ENCODE data around the gene URGCP. TPM values are rescaled to one million over a fixed set of nuclear protein-coding genes. Genes with fewer than 3 reads are reported as not detected.
"Not testable (repeated sequence)": the region's sequence is repeated elsewhere in the genome, so short reads cannot be mapped to it uniquely, and the experiment has no call there.

Gene URGCP
- total RNA-seq, 2 donors from 2014 or later: 63.3 to 75.7 TPM

DNA sequence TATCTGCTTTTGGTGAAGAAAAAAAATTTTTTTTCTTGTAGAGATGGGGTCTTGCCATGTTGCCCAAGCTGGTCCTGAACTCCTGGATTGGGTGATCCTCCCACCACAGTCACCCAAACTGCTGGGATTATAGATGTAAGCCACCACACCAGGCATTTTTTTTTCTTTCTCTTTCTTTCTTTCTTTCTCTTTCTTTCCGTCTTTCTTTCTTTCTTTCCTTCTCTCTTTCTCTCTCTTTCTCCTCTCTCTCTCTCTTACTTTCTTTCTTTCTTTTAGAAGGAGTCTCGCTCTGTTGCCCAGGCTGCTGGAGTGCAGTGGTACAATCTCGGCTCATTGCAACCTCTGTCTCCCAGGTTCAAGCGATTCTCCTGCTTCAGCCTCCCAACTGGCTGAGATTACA is 16.3 kb upstream of the URGCP start:
- DNase-seq (no peak), ATAC-seq (no peak)
- intact Hi-C loops (cut with DNase I, micrococcal nuclease): no loop called here

DNA sequence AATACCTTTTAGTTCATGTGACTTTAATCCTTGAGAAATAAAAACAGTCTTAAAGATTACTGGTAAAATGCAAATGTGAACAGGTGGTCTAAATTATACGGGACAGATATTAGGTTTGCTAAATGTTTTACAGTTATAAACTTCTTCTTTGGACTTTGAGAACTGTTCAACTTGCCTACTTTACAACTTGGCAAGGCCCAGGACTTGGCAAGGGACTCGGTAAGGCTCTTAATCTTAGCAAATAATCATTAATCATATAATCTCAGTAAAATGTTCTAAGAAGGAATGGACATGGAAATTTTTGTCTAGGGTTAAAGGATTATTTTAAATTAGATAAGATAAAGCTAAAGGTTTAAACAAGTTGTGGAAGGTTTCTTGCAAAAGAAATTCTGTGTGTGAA is 15.0 kb upstream of the URGCP start:
- DNase-seq (no peak), ATAC-seq (no peak)
- intact Hi-C loops (cut with DNase I, micrococcal nuclease): no loop called here

DNA sequence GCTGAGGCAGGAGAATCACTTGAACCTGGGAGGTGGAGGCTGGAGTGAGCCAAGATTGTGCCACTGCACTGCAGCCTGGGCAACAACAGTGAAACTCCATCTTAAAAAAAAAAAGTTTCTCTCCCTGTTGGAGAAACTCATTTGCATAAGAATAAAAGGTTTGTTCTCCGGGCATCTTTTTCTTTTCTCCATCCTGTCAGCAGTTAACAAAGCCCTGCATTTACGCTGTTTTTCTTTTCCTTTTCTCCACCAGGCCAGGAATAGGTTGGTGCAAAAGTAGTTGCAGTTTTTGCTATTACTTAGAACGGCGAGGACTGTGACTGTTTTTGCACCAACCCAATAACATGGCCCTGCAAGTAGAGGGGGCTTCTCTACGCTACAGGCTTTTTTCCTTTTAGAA is 9.5 kb upstream of the URGCP start:
- ATAC-seq: no peak
- DNase-seq: no peak
- intact Hi-C loops (cut with DNase I, micrococcal nuclease): no loop called here

DNA sequence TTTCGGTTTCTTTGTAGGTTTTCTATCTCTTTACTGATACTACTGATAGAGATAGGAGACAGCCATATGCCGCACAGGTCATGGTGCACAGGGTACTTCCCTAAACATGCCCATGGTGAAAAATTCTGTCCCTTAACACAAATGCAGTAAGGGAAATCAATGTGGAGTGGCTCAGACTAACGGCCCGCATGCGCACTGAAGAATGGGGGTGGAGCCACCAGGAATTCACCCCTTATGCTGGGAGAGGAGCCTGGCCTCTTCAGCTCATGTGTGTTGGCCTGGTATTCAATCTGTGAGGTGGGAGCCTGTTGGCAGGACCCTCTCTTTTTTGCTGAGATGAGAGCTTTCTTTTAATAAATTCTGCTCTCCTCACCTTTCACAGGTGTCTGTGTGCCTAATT is 8.4 kb upstream of the URGCP start:
- ATAC-seq: no peak
- intact Hi-C loops (cut with DNase I, micrococcal nuclease): no loop called here

DNA sequence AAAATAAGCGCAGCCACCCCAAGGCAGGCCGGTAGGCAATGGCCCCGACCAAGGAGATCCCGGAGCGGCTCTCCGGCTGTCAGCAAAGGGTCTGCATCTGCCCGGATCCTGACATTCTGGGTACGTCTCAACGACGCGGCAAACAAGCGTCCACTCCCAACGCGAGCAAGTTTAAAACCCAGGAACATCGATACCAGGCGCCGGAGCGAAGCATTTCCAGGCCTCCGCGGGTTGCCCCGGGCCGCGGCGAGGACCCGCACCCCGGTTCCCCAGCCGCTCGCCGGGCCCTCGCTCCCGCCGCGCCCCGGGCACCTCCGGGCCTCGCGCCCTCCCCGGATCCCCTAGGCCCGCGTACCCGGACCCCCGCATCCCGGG is 453 bp downstream of the URGCP start:
- ATAC-seq: peak; percentile 28
- intact Hi-C loops (cut with DNase I, micrococcal nuclease): no loop called here
- peak in 1 of 2 donors; percentile 41 for DNase-seq

More for the DNA sequence above, 8.4 kb upstream of the URGCP start:
- no peak for DNase-seq

DNA sequence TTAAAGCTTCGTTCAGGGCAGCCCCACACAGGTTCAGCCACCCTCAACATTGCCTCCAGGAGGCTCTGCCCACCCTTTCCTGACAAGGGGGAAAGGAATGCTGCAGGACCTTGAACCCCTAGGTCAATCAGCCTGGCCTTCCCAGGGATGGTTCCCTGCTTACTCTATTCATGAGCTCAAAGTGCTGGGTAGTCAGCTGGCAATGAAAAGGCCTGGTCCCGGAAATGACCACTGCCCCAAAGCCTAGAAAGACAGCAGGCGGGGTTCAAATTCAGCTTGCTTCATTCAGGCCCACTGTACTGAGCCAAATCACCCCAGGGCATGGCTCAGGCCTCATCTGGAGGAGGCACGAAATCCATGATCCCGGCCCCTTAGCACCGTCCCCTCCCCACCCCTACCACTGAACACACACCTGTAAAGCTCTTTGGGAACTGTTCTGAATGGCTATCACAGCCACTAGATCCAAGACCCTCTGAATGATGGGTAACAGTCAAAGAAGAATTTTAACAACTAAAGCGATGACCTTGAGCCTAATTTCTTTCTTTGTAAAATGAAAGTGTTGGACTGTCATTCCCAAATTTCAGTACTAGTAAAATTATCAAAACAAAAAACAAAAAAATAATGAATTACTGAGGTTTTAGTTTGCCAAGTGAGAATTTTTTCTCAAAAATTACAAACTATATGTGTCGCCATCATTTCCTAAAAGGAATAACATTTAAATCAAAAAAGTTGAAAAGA is 1.0 kb downstream of the URGCP start:
- DNase-seq: peak; percentile 61 to 85
- ATAC-seq: peak; percentile 90
- intact Hi-C loops (cut with DNase I, micrococcal nuclease): no loop called here

DNA sequence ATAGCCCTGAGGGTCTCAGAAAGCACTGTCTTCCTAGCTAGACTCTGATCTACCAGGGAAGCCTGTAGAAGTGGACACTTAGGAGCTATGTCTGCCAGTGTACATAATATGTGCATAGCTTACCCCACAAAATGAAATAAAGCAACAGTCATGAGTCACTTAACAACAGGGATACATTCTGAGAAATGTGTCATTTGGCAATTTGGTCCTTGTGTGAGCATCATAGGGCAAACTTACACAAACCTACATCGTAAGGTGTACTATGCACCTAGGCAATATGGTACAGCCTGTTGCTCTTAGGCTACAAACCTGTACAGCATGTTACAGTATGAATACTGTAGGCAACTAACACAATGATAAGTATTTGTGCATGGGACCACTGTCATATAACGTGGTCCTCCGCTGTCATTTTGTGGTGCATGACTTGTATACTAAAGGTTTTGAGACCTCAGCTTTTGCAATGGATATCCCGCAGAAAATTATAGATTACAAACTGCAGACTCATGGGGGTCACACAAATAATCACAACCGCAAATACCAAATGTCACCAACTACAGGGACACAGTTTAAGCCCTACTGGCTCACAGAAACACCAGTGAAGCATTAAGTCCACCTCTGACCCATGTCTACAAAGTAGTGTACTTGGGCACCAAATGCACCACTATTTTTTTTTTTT is 1.7 kb downstream of the URGCP start:
- intact Hi-C loops (cut with DNase I, micrococcal nuclease): no loop called here

DNA sequence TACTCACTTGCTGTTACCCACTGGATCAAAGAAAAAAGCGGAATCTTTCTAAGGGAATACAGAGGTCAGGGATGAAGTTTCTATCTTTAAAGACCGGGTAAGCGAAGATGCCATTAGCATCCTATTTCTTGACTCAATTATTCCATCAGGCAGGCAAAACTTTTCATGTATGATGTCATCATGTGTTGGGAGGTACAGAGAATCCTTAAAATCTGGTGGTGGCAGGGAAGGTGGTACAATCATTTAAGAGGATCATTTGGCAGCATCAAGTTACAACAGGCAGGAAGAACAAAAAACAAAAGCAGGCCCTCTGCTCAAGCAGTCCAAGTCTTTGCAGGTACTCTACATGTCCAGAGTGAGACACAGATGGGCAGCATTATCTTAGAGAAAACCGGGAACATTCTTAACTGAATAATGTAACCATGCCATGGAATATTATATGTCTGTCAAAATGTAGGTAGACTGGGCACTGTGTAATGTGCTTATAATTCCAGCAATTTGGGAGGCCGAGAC is 3.8 kb downstream of the URGCP start:
- DNase-seq: no peak
- intact Hi-C loops (cut with DNase I, micrococcal nuclease): no loop called here
- ATAC-seq: no peak

More for the DNA sequence above, 1.7 kb downstream of the URGCP start:
- DNase-seq (no peak), ATAC-seq (peak; percentile 20)

DNA sequence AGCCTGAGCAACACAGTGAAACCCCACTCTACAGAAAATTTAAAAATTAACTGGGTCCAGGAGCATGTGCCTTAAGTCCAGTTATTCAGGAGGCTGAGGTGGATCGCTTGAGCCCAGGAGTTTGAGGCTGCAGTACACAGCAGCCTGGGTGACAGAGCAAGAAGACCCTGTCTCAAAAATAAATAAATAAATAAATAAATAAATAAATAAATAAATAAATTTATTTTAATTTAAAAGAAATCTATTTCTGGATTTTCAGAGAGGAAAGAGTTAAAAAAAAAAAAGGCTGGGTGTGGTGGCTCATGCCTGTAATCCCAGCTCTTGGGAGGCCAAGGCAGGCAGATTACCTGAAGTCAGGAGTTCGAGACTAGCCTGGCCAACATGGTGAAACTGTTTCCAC is 7.8 kb downstream of the URGCP start:
- DNase-seq; ATAC-seq; intact Hi-C loops (cut with DNase I, micrococcal nuclease): not testable (repeated sequence)

DNA sequence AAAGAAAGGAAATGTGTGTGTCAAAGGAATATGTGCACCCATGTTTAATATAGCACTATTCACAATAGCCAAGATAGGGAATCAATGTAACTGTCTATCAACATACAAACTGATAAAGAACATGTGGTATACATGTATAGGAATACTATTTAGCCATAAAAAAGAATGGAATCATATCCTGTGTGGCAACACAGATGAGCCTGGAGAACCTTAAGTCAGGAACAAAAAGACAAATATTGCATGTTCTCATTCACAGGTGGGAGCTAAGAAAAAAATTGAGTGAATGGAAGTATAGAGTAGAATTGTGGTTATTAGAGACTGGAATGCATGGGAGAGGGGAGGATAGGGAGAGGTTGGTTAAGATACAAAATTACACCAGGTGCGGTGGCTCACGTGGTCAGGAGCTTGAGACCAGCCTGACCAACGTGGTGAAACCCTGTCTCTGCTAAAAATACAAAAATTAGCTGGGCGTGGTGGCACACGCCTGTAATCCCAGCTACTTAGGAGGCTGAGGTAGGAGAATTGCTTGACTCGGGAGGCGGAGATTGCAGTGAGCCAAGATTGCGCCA is 10.5 kb downstream of the URGCP start:
- intact Hi-C loops (cut with DNase I, micrococcal nuclease): no loop called here

DNA sequence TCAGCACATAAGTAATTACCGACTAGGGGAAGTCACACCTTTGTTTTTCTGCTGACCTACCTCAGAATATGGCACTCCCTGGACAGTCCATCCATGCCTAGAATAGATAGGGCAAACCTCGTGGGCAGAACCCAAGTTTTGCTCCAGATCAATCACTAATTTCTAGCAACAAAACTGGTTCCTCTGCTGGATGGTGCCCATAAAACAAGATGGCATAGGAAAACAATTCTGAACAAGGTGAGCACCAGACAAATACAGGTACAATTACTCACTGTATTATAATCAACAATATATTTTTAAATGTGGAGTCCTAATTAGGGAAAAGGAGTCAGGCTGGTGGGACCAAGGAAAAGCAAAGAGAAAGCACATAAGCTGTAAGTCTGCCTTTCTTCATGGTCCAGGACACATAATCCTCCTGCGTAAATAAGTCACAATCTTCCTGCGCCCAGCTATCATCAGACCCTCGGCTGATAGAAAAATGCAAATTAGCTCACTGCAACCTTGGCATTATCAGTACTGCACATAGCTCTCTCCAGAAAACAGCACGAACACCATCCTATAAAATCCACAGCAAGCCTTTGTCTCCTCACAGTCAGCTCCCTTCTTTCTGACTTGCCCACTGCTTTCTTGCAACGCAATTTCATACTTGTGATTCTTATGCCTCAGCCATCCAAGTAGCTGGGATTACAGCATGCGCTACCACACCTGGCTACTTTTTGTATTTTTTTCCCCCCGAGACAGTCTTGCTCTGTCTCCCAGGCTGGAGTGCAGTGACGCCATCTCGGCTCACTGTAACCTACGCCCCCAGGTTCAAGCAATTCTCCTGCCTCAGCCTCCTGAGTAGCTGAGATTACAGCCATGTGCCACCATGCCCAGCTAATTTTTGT is 15.1 kb downstream of the URGCP start:
- peak; percentile 37 for ATAC-seq
- no peak for DNase-seq
- intact Hi-C loops (cut with DNase I, micrococcal nuclease): no loop called here

More for the DNA sequence above, 10.5 kb downstream of the URGCP start:
- ATAC-seq: no peak
- no peak for DNase-seq

DNA sequence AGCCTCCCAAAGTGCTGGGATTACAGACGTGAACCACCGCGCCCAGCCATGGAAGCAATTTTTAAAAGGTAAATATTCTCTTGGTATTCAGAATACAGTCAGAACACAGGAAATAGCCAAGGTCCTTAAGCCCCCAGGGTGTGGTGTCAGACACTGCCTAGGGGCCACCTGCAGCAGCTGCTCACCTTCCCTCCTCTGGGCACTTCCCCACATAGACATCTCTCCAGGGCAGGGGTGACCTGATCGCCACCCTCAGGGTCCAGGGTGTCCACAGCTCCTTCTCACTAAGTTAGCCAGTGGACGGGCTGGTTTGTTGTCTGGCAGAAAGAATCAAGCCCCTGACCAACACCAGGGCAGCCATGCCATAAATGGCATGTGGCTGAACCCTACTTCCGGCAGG is 15.9 kb downstream of the URGCP start:
- intact Hi-C loops (cut with DNase I, micrococcal nuclease): no loop called here
- no peak for DNase-seq
- ATAC-seq: no peak

DNA sequence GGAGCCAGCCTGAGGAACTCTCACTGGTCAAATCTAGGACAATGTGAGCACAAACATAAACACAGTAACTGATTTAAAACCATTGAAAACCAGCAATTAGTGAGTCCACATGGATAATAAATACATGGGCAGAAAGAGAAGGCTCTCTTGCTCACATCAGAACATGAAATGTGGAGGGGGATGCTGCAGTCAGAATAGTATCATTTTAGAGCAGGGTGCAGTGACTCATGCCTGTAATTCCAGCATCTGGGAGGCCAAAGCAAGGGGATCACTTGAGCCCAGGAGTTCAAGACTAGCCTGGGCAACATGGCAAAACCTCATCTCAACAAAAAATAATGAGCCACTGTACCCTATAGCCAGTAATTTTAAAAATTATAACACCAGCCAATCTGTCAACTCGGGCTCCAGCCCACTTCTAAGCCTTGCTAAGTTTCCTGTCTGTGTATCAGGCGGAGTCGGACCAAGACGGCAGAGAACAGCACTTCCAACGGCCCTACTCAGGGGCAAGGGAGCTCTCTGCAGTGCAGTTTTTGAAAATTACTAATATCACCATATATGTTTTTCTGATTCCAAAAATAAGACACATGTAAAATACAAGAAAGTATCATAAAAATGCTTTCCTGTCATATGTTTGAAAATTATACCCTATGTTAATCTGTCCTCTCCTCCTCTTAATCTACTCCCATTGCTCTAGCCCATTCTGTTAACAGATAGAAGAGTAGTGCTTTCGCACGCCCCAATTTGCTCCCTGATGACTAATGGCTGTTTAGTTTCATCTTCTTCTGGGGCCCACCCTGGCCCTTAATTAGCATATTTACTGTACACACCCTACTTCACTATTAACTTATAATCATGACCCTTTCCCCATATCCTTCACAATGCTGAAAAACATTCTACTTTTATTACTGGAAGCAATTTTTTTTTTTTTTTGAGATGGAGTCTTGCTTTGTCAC is 17.1 kb downstream of the URGCP start:
- ATAC-seq: no peak
- intact Hi-C loops (cut with DNase I, micrococcal nuclease): no loop called here
- no peak for DNase-seq

DNA sequence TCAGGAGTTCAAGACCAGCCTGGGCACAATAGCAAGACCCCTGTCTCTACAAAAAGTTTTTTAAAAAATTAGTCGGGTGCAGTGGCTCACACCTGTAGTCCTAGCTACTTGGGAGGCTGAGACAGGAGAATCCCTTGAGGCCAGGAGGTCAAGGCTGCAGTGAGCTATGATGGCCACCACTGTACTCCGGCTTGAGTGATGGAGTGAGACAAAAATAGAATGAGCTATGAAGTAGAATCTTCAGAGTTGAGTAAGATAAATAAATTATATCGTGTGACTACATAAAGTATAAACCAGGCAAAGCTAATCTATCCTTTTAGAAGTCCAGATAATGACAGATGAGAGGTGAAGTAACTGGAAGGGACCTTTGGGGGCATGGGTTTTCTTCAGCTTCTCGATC is 21.8 kb downstream of the URGCP start:
- ATAC-seq (no peak), DNase-seq (no peak)
- intact Hi-C loops (cut with DNase I, micrococcal nuclease): no loop called here

DNA sequence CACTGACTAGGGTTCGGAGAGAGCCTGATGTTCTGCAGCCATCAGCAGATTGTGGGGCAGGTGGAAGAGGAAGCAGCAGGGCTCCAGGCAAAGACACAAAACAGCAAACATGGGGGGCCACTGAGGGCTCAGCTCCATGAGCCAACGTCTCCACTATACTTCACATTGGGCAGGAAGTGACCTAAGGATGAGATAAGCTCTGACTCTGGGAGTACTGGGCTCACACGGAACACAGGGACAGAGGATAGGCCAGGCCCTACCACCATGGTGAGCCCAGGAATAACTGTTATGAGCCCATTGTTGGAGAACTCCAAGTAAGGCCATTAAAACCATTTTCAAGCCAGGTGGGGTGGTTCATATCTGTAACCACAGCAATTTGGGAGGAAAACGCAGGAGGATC is 22.2 kb downstream of the URGCP start:
- intact Hi-C loops (cut with DNase I, micrococcal nuclease): no loop called here
- ATAC-seq (no peak), DNase-seq (no peak)

DNA sequence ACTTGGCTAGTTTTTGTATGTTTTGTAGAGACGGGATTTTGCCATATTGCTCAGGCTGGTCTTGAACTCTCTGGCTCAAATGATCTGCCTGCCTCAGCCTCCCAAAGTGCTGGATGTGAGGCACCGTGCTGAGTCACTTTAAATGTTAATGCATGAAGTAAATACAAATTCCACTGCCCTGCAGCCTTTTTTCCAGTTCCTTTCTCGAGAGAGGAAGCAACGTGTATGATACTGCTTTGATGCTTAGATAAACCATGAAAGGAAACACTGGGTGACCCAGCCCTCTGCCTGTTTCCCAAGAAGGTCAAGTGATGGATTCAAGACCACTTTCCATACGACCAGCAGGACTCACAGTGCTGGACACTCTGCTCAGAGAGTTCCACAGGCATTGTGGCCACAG is 25.8 kb downstream of the URGCP start:
- ATAC-seq (no peak), DNase-seq (no peak)
- intact Hi-C loops (cut with DNase I, micrococcal nuclease): no loop called here

DNA sequence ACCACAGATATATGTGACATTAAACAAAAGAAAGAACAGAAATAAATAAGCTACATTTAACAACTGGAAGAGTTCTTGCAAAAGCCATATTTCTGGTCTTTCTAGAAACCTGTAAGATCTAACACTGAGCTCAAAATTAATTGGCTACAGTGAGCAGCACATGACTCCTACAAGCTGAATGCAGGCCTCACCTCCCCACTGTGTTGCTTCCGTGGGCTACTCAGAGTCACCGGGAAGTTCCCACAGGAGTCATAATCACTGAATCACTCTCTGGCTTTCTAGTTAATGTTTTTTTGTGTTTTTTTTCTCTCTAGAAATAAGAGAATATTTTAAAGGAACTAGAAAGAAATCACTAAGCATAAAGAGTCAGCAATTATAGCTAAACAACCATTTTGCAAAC is 26.9 kb downstream of the URGCP start:
- intact Hi-C loops (cut with DNase I, micrococcal nuclease): no loop called here
- no peak for ATAC-seq
- no peak for DNase-seq

DNA sequence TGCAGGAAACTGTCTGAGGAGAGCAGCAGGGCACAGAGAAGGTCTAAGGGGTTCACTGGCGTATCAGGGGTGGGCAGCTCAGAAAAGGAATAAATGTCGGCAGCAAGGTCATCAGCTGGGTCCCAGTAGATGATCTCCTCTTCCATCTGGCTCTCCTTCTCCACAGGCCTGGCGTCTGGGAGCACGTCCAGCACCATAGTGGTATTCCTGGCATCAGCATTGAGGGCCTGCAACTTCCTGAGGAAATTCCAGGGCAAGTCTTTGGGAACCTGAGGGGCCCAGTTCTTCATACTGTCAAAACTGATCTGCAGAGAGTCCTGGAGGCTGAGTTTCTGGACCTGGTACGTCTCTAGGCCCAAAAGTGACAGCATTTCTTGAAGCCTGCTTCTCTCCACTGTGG is 27.5 kb downstream of the URGCP start:
- intact Hi-C loops (cut with DNase I, micrococcal nuclease): no loop called here
- DNase-seq: no peak
- ATAC-seq: no peak

Measured in left colon (tissue), 2 donors.